H1 (cell line): ENCODE results near the gene TACC2. TPM values are rescaled to one million over a fixed set of nuclear protein-coding genes. Genes with fewer than 3 reads are reported as not detected.

Source experiments
- CTCF ChIA-PET: fragments of 300-600 bp; sonication (Branson Sonifier 250); formaldehyde crosslinking; loops from one replicate; lab custom pipeline; 2021; ENCODE audit not compliant: partially characterized antibody; lab: Charles Lee
- POLR2A ChIA-PET: fragments of 300-600 bp; sonication (Branson Sonifier 250); formaldehyde crosslinking; loops from one replicate; lab custom pipeline; 2021; ENCODE audit warnings: inconsistent platforms; ENCODE audit not compliant: partially characterized antibody; lab: Charles Lee
- DNase-seq, 2 experiments: peaks; one replicate each; pipeline versions ENCODE4 v3.0.0 to v3.0.0-alpha.2; 2010 to 2022; ENCODE audit warnings: low spot score in 2 of 2, low read depth in 1 of 2, mixed read lengths in 1 of 2
- FAIRE-seq: peaks from 2 replicates; lab custom pipeline; 2011; peaks lifted over from hg19 to GRCh38; lab: Jason Lieb, UNC
- H2AFZ ChIP-seq: 2 replicates; pipeline ENCODE4 v1.8.1; 2012; ENCODE audit warnings: low read length, inconsistent platforms
- H2AK5ac ChIP-seq: 2 replicates; pipeline ENCODE4 v1.6.1; 2013; ENCODE audit warnings: low read depth, low read length
- H2BK120ac ChIP-seq: replicated peaks from 2 replicates; pipeline ENCODE3; 2013; ENCODE audit warnings: low read depth, low read length, inconsistent platforms
- H2BK12ac ChIP-seq: 2 replicates; pipeline ENCODE4 v1.6.1; 2013; ENCODE audit warnings: low read depth, low read length
- H2BK15ac ChIP-seq: 2 replicates; pipeline ENCODE4 v1.6.1; 2013; ENCODE audit warnings: low read length
- H2BK20ac ChIP-seq: 2 replicates; pipeline ENCODE4 v1.6.1; 2013; ENCODE audit warnings: low read length
- H2BK5ac ChIP-seq: 2 replicates; pipeline ENCODE4 v1.6.1; 2013; ENCODE audit warnings: low read depth, low read length
- H3K14ac ChIP-seq: 2 replicates; pipeline ENCODE4 v1.6.1; 2013; ENCODE audit warnings: inconsistent platforms; ENCODE audit not compliant: insufficient read length
- H3K18ac ChIP-seq: 2 replicates; pipeline ENCODE4 v1.6.1; 2013; ENCODE audit warnings: low read length; ENCODE audit errors: extremely low read depth
- H3K23ac ChIP-seq: 2 replicates; pipeline ENCODE4 v1.6.1; 2013; ENCODE audit warnings: inconsistent platforms; ENCODE audit not compliant: insufficient read length
- H3K23me2 ChIP-seq: 2 replicates; pipeline ENCODE4 v1.6.1; 2013; ENCODE audit warnings: low read depth, low read length
- H3K27ac ChIP-seq: 2 replicates; pipeline ENCODE4 v1.6.1; 2011; ENCODE audit warnings: low read depth, low read length, inconsistent platforms
- H3K27me3 ChIP-seq, 4 experiments: replicated peaks in 1 of 4; 1 replicate in 1 of 4; 2 replicates in 3 of 4; pipeline versions ENCODE4 v1.6.1 to v1.8.1; 2011 to 2013; ENCODE audit warnings: low read length in 3 of 4, mild to moderate bottlenecking in 3 of 4, inconsistent platforms in 2 of 4, mixed read lengths in 2 of 4, moderate library complexity in 1 of 4; ENCODE audit not compliant: control insufficient read depth in 3 of 4, insufficient read depth in 3 of 4; ENCODE audit errors: extremely low read depth in 1 of 4
- H3K36me3 ChIP-seq, 4 experiments: 2 replicates each; pipeline versions ENCODE4 v1.6.1 to v1.8.1; 2011 to 2013; ENCODE audit warnings: mild to moderate bottlenecking in 4 of 4, low read length in 3 of 4, moderate library complexity in 2 of 4, control low read depth in 1 of 4, inconsistent platforms in 1 of 4; ENCODE audit not compliant: insufficient read depth in 4 of 4, control insufficient read depth in 2 of 4
- H3K4ac ChIP-seq: replicated peaks from 2 replicates; pipeline ENCODE3; 2013; ENCODE audit warnings: low read length, low read depth, mixed read lengths, inconsistent platforms; ENCODE audit not compliant: insufficient read length
- H3K4me1 ChIP-seq, 4 experiments: replicated peaks in 1 of 4; 1 replicate in 1 of 4; 2 replicates in 3 of 4; pipeline versions ENCODE4 v1.6.1 to v1.8.1; 2011 to 2013; ENCODE audit warnings: low read length in 3 of 4, inconsistent platforms in 2 of 4, mixed read lengths in 1 of 4; ENCODE audit not compliant: insufficient read depth in 4 of 4, control insufficient read depth in 3 of 4
- H3K4me2 ChIP-seq, 2 experiments: 2 replicates each; pipeline versions ENCODE4 v1.6.1 to v1.8.1; 2011 to 2013; ENCODE audit warnings: low read depth in 2 of 2, low read length in 2 of 2, control low read depth in 1 of 2, inconsistent platforms in 1 of 2, mild to moderate bottlenecking in 1 of 2; ENCODE audit not compliant: insufficient read depth in 1 of 2
- H3K4me3 ChIP-seq, 4 experiments: fragments of 200-600, 300-600 bp in 1 of 4; sonication (generic), shearing (Covaris generic), sonication (Bioruptor Twin) in 1 of 4; 2 replicates each; pipeline versions ENCODE4 v1.5.1 to v1.8.1; 2011 to 2016; ENCODE audit warnings: low read length in 4 of 4, low read depth in 3 of 4, control low read depth in 2 of 4, inconsistent platforms in 2 of 4, mild to moderate bottlenecking in 2 of 4, mixed read lengths in 1 of 4, moderate library complexity in 1 of 4; ENCODE audit not compliant: insufficient read depth in 2 of 4; ENCODE audit errors: extremely low read depth in 1 of 4
- H3K56ac ChIP-seq: replicated peaks from 2 replicates; pipeline ENCODE3; 2013; ENCODE audit warnings: low read depth, mild to moderate bottlenecking, mixed read lengths, low read length, inconsistent platforms; ENCODE audit not compliant: insufficient read length
- H3K79me1 ChIP-seq: 2 replicates; pipeline ENCODE4 v1.6.1; 2013; ENCODE audit warnings: low read depth, low read length, control low read depth
- H3K79me2 ChIP-seq, 2 experiments: 2 replicates each; pipeline versions ENCODE4 v1.6.1 to v1.8.1; 2012 to 2013; ENCODE audit warnings: low read length in 2 of 2, mild to moderate bottlenecking in 2 of 2, inconsistent platforms in 1 of 2; ENCODE audit not compliant: insufficient read depth in 2 of 2, control insufficient read depth in 1 of 2
- H3K9ac ChIP-seq, 4 experiments: replicated peaks in 1 of 4; 1 replicate in 1 of 4; 2 replicates in 3 of 4; pipeline versions ENCODE4 v1.6.1 to v1.8.1; 2011 to 2013; ENCODE audit warnings: low read depth in 3 of 4, low read length in 3 of 4, control low read depth in 2 of 4, mild to moderate bottlenecking in 2 of 4, moderate library complexity in 2 of 4, inconsistent platforms in 1 of 4; ENCODE audit errors: extremely low read depth in 1 of 4
- H3K9me3 ChIP-seq, 2 experiments: 2 replicates each; pipeline versions ENCODE4 v1.6.1 to v1.8.1; 2012 to 2013; ENCODE audit warnings: mild to moderate bottlenecking in 2 of 2, moderate library complexity in 2 of 2, control low read depth in 1 of 2, inconsistent platforms in 1 of 2, low read depth in 1 of 2, low read length in 1 of 2, mixed read lengths in 1 of 2; ENCODE audit not compliant: insufficient read depth in 2 of 2
- H4K20me1 ChIP-seq, 2 experiments: replicated peaks in 1 of 2; 2 replicates each; pipeline versions ENCODE3 to v1.8.1; 2011 to 2013; ENCODE audit warnings: inconsistent platforms in 2 of 2, low read length in 2 of 2, mild to moderate bottlenecking in 1 of 2; ENCODE audit not compliant: insufficient read depth in 2 of 2, control insufficient read depth in 1 of 2
- H4K5ac ChIP-seq: 2 replicates; pipeline ENCODE4 v1.6.1; 2013; ENCODE audit warnings: low read length, low read depth, mixed read lengths, inconsistent platforms; ENCODE audit not compliant: insufficient read length
- H4K8ac ChIP-seq: 2 replicates; pipeline ENCODE4 v1.8.0; 2013; ENCODE audit warnings: mild to moderate bottlenecking, moderate library complexity, low read length, inconsistent platforms; ENCODE audit not compliant: insufficient read depth; ENCODE audit errors: extremely low read depth
- H4K91ac ChIP-seq: replicated peaks from 2 replicates; pipeline ENCODE3; 2013; ENCODE audit warnings: low read length, mixed read lengths, inconsistent platforms; ENCODE audit not compliant: insufficient read length
- CBX5 ChIP-seq: fragments of 300-800, 300-1000 bp; sonication (generic); IDR thresholded peaks from 2 replicates; pipeline ENCODE4 v1.7.1; 2016; ENCODE audit warnings: antibody characterized with exemption, low read length, low read depth
- CTBP2 ChIP-seq: IDR thresholded peaks from 2 replicates; pipeline ENCODE4 v1.7.0; 2011; ENCODE audit warnings: borderline replicate concordance, mild to moderate bottlenecking, moderate library complexity, mixed read lengths, low read length; ENCODE audit not compliant: insufficient read depth, insufficient read length
- EZH2 ChIP-seq: fragments of 200-600 bp; sonication (generic); IDR thresholded peaks from 2 replicates; pipeline ENCODE4 v1.7.1; 2012; ENCODE audit warnings: low read depth, mild to moderate bottlenecking, moderate library complexity, low read length, inconsistent platforms; ENCODE audit not compliant: severe bottlenecking
- GTF2F1 ChIP-seq: IDR thresholded peaks from 2 replicates; pipeline ENCODE4 v1.6.1; 2012; ENCODE audit warnings: low read depth, low read length, improper control_type of control experiment, borderline replicate concordance
- HDAC2 ChIP-seq, 2 experiments: fragments of 300-600 bp in 1 of 2; sonication (generic) in 1 of 2; IDR thresholded peaks; 2 replicates each; pipeline ENCODE4 v1.6.1; 2011 to 2012; ENCODE audit warnings: low read depth in 2 of 2, low read length in 2 of 2, mild to moderate bottlenecking in 2 of 2, moderate library complexity in 2 of 2, borderline replicate concordance in 1 of 2, inconsistent platforms in 1 of 2
- NANOG ChIP-seq: IDR thresholded peaks from 2 replicates; pipeline ENCODE4 v1.6.1; 2011; ENCODE audit warnings: low read length, low read depth, mild to moderate bottlenecking, inconsistent platforms; ENCODE audit not compliant: insufficient read depth, poor library complexity, severe bottlenecking
- WGBS, 2 experiments: shearing (Covaris generic) in 1 of 2; methylation state at CpG; one replicate each; pipeline versions ENCODE4 v1.1.6 to v1.1.7; 2013 to 2015; ENCODE audit warnings: low lambda C conversion rate in 2 of 2, mixed read lengths in 2 of 2, inconsistent platforms in 1 of 2, low coverage in 1 of 2, missing lambda C conversion rate in 1 of 2; ENCODE audit not compliant: insufficient replicate concordance in 2 of 2, insufficient coverage in 1 of 2, insufficient read length in 1 of 2; ENCODE audit errors: extremely low coverage in 1 of 2, missing lambda C conversion rate in 1 of 2; 5-methylcytosine and 5-hydroxymethylcytosine counted together
- polyA plus RNA-seq, 7 experiments: library from polyadenylated mRNA; depleted of rRNA in 3 of 7; stranded (reverse) in 5 of 7; unstranded in 2 of 7; fragments of >200 nt in 5 of 7; fragments of 200-250 nt in 2 of 7; gene quantifications; 1 replicate in 5 of 7; 2 replicates in 1 of 7; 4 replicates in 1 of 7; pipeline versions ENCODE4 v1.2.1 to v1.2.3, GENCODE V29; 2011 to 2013; ENCODE audit warnings: missing spikeins in 2 of 7, mixed read lengths in 2 of 7
- total RNA-seq: library from RNA; stranded (reverse); fragmentation: NEBNext Ultra II Directional; extraction: Animal tissue kit (Norgen Biotek cat#: 25700); gene quantifications from 2 replicates; pipeline ENCODE4 v1.2.1, GENCODE V29; 2021
- TF ChIP-seq, protein P1 (sequence below): IDR thresholded peaks from 2 replicates; pipeline ENCODE4 v1.6.1; 2011; ENCODE audit warnings: low read length, improper control_type of control experiment
- TF ChIP-seq, protein P2 (sequence below): IDR thresholded peaks from 2 replicates; pipeline ENCODE4 v1.6.1; 2012; ENCODE audit warnings: low read length, inconsistent platforms

The TACC2 gene
- total and polyA plus RNA-seq, 2 of the 8 experiments (the other 6 are each of a cell fraction or from before 2014, with no cell fraction given) = 21.2 to 46.6 TPM

DNA sequence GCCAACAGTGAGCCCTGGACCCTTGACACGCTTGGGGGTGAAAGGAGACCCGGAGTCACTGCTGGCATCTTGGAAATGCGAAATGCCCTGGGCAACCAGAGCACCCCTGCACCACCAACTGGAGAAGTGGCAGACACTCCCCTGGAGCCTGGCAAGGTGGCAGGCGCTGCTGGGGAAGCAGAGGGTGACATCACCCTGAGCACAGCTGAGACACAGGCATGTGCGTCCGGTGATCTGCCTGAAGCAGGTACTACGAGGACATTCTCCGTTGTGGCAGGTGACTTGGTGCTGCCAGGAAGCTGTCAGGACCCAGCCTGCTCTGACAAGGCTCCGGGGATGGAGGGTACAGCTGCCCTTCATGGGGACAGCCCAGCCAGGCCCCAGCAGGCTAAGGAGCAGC, 98.5 kb downstream of the TACC2 start:
- H3K4me2 ChIP-seq = no peak overlapping the region
- no peak overlapping the region for H4K5ac ChIP-seq
- no peak overlapping the region for H2AFZ ChIP-seq
- H3K27ac ChIP-seq = no peak overlapping the region
- TF ChIP-seq, protein P1, sequence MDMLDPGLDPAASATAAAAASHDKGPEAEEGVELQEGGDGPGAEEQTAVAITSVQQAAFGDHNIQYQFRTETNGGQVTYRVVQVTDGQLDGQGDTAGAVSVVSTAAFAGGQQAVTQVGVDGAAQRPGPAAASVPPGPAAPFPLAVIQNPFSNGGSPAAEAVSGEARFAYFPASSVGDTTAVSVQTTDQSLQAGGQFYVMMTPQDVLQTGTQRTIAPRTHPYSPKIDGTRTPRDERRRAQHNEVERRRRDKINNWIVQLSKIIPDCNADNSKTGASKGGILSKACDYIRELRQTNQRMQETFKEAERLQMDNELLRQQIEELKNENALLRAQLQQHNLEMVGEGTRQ = no peak
- TF ChIP-seq NANOG (no peak), CTBP2 (no peak), GTF2F1 (no peak), CBX5 (no peak), EZH2 (no peak), HDAC2 (IDR thresholded peaks at IDR 0.05; ENCODE audit: borderline replicate concordance in 1 of 2, low read depth in 2 of 2, low read length in 2 of 2) (no peak)
- TF ChIP-seq, protein P2, sequence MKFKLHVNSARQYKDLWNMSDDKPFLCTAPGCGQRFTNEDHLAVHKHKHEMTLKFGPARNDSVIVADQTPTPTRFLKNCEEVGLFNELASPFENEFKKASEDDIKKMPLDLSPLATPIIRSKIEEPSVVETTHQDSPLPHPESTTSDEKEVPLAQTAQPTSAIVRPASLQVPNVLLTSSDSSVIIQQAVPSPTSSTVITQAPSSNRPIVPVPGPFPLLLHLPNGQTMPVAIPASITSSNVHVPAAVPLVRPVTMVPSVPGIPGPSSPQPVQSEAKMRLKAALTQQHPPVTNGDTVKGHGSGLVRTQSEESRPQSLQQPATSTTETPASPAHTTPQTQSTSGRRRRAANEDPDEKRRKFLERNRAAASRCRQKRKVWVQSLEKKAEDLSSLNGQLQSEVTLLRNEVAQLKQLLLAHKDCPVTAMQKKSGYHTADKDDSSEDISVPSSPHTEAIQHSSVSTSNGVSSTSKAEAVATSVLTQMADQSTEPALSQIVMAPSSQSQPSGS = no peak
- WGBS, 2 experiments = 98% methylated on average over 9 of the region's 9 CpGs; no CpG with 5 or more reads in 1 of the 2 experiments
- ChIA-PET CTCF (interaction anchor here (0.6 kb wide), 1 partner anchor 12 kb away, joined by 3 read pairs; no protein-coding TSS in a partner anchor), POLR2A (no interaction called here)
- no peaks in the 10 kb centered on the region for H4K20me1 ChIP-seq
- no peak overlapping the region for H4K91ac ChIP-seq
- no peak overlapping the region for H3K9ac ChIP-seq
- FAIRE-seq = no peak
- H2BK15ac ChIP-seq = no peak overlapping the region
- H2BK12ac ChIP-seq = no peak overlapping the region
- DNase-seq = no peak
- H3K27me3 ChIP-seq = no peaks in the 10 kb centered on the region
- H2AK5ac ChIP-seq = no peak overlapping the region
- no peaks in the 10 kb centered on the region for H3K79me2 ChIP-seq
- no peak overlapping the region for H3K18ac ChIP-seq
- no peaks in the 10 kb centered on the region for H3K4me1 ChIP-seq
- no peak overlapping the region for H3K56ac ChIP-seq
- H3K23ac ChIP-seq = no peak overlapping the region
- H3K9me3 ChIP-seq = no peaks in the 10 kb centered on the region
- no peak overlapping the region for H2BK20ac ChIP-seq
- no peak overlapping the region for H2BK120ac ChIP-seq
- peak overlapping the region; percentile 57; the same call in 1 of the 2 replicates for H4K8ac ChIP-seq
- no peaks in the 10 kb centered on the region; a peak in 1 of 8 replicates for H3K36me3 ChIP-seq
- no peaks in the 10 kb centered on the region for H3K79me1 ChIP-seq
- no peak overlapping the region for H3K4me3 ChIP-seq
- no peak overlapping the region for H2BK5ac ChIP-seq
- H3K4ac ChIP-seq = no peak overlapping the region
- H3K14ac ChIP-seq = no peak overlapping the region
- H3K23me2 ChIP-seq = no peaks in the 10 kb centered on the region
